Esophagus muscularis mucosa (tissue), 4 donors: ENCODE data around the gene DTX1.

Experiments used
- EP300 ChIP-seq: sonication (generic); formaldehyde crosslinking; IDR thresholded peaks from one replicate; pipeline ENCODE4 v1.6.1; 2017; ENCODE audit warnings: antibody characterized with exemption
- POLR2A ChIP-seq: fragments of 450-650 bp; IDR thresholded peaks from one replicate; pipeline ENCODE4 v1.6.1; 2017; ENCODE audit warnings: antibody characterized with exemption, moderate library complexity, mild to moderate bottlenecking, low read depth
- POLR2AphosphoS5 ChIP-seq, 2 donors: sonication (generic); formaldehyde crosslinking; IDR thresholded peaks; one replicate each; pipeline ENCODE4 v1.6.1; 2017; ENCODE audit warnings: antibody characterized with exemption in 2 of 2
- TF ChIP-seq, protein P1 (sequence below), 3 experiments: fragments of 200-600 bp in 2 of 3; fragments of 450-650 bp in 1 of 3; sonication (generic) in 2 of 3; IDR thresholded peaks; one replicate each; pipeline ENCODE4 v1.5.1; 2017 to 2019; ENCODE audit warnings: antibody characterized with exemption in 3 of 3, mild to moderate bottlenecking in 2 of 3, moderate library complexity in 1 of 3

GRCh38 chr12:113069751-113070116 is 13.2 kb downstream of the DTX1 start:
- TF ChIP-seq, protein P1, sequence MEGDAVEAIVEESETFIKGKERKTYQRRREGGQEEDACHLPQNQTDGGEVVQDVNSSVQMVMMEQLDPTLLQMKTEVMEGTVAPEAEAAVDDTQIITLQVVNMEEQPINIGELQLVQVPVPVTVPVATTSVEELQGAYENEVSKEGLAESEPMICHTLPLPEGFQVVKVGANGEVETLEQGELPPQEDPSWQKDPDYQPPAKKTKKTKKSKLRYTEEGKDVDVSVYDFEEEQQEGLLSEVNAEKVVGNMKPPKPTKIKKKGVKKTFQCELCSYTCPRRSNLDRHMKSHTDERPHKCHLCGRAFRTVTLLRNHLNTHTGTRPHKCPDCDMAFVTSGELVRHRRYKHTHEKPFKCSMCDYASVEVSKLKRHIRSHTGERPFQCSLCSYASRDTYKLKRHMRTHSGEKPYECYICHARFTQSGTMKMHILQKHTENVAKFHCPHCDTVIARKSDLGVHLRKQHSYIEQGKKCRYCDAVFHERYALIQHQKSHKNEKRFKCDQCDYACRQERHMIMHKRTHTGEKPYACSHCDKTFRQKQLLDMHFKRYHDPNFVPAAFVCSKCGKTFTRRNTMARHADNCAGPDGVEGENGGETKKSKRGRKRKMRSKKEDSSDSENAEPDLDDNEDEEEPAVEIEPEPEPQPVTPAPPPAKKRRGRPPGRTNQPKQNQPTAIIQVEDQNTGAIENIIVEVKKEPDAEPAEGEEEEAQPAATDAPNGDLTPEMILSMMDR (IDR thresholded peaks at IDR 0.05) = no peak
- TF ChIP-seq EP300 (no peak), POLR2A (no peak), POLR2AphosphoS5 (IDR thresholded peaks at IDR 0.05) (no peak)
